HFFc6 (cell line): ENCODE measurements around the gene MLPH. TPM values are rescaled to one million over a fixed set of nuclear protein-coding genes. Genes with fewer than 3 reads are reported as not detected.

Experiments used
- DNase-seq: peaks from one replicate; pipeline ENCODE4 v3.0.0-alpha.2; 2018
- H3K27ac Mint-ChIP-seq: 2 replicates; pipeline ENCODE4 v1.8.0; 2020; ENCODE audit warnings: mild to moderate bottlenecking, mixed read lengths
- H3K27me3 Mint-ChIP-seq: 2 replicates; pipeline ENCODE4 v1.8.0; 2021; ENCODE audit warnings: mild to moderate bottlenecking, moderate library complexity, mixed read lengths; ENCODE audit not compliant: insufficient read depth
- H3K36me3 Mint-ChIP-seq: 2 replicates; pipeline ENCODE4 v1.8.0; 2021; ENCODE audit warnings: low read depth, mixed read lengths
- H3K4me1 Mint-ChIP-seq: 2 replicates; pipeline ENCODE4 v1.8.0; 2020; ENCODE audit warnings: low read depth, mixed read lengths
- H3K4me3 Mint-ChIP-seq: 2 replicates; pipeline ENCODE4 v1.8.0; 2020; ENCODE audit warnings: mild to moderate bottlenecking, moderate library complexity, mixed read lengths
- H3K9me3 Mint-ChIP-seq: 2 replicates; pipeline ENCODE4 v1.8.0; 2020; ENCODE audit warnings: mild to moderate bottlenecking, mixed read lengths
- CTCF ChIP-seq: fragments of 200-600 bp; sonication (generic); IDR thresholded peaks from 2 replicates; pipeline ENCODE4 v1.5.0; 2021; ENCODE audit warnings: antibody characterized with exemption, mild to moderate bottlenecking
- total RNA-seq, 6 experiments: library from RNA; stranded (reverse); fragmentation: NEBNext Ultra II Directional; extraction: Animal tissue kit (Norgen Biotek cat#: 25700); gene quantifications; 2 replicates in 1 of 6; 3 replicates in 5 of 6; pipeline ENCODE4 v1.2.3, GENCODE V29; 2021

MLPH gene
- total RNA-seq, 6 experiments from 2014 or later, result 32.0 to 44.1 (median 41.0) TPM

- Mint-ChIP-seq H3K9me3 (no peaks in the 10 kb centered on the region), H3K27me3 (peaks cover 4% of the 10 kb centered on the region; the same call in 1 of the 2 replicates), H3K4me3 (no peak overlapping the region), H3K36me3 (0 out of 2 replicates have a peak, but pooled peaks cover 5% of the 10 kb centered on the region), H3K4me1 (peaks cover 41% of the 10 kb centered on the region), H3K27ac (no peak overlapping the region)
- no peak for DNase-seq
- no peak for TF ChIP-seq CTCF
These were observed 38.9 kb upstream of the MLPH start for GRCh38 chr2:237448171-237448570.

- H3K9me3 Mint-ChIP-seq, result no peaks in the 10 kb centered on the region
- H3K4me1 Mint-ChIP-seq, result peaks cover 46% of the 10 kb centered on the region
- no peak overlapping the region for H3K4me3 Mint-ChIP-seq
- no peak for DNase-seq
- peaks cover 4% of the 10 kb centered on the region; the same call in 1 of the 2 replicates for H3K27me3 Mint-ChIP-seq
- H3K27ac Mint-ChIP-seq, result no peak overlapping the region
- no peak for TF ChIP-seq CTCF
- H3K36me3 Mint-ChIP-seq, result 0 out of 2 replicates have a peak, but pooled peaks cover 5% of the 10 kb centered on the region
These were observed 38.4 kb upstream of the MLPH start for GRCh38 chr2:237448626-237449025.

GRCh38 chr2:237449193-237449881 is 37.7 kb upstream of the MLPH start:
- Mint-ChIP-seq H3K27me3 (peaks cover 4% of the 10 kb centered on the region; the same call in 1 of the 2 replicates), H3K36me3 (0 out of 2 replicates have a peak, but pooled peaks cover 5% of the 10 kb centered on the region)
- DNase-seq, result no peak

GRCh38 chr2:237450108-237450507 is 36.9 kb upstream of the MLPH start:
- Mint-ChIP-seq H3K27ac (no peak overlapping the region), H3K4me1 (peaks cover 41% of the 10 kb centered on the region), H3K4me3 (no peak overlapping the region), H3K27me3 (peaks cover 4% of the 10 kb centered on the region; the same call in 1 of the 2 replicates), H3K9me3 (no peaks in the 10 kb centered on the region), H3K36me3 (0 out of 2 replicates have a peak, but pooled peaks cover 5% of the 10 kb centered on the region)
- no peak for DNase-seq
- TF ChIP-seq CTCF, result no peak

More at GRCh38 chr2:237449193-237449881, 37.7 kb upstream of the MLPH start:
- Mint-ChIP-seq H3K4me1 (peaks cover 41% of the 10 kb centered on the region), H3K27ac (peak overlapping the region; percentile 29; the same call in 1 of the 2 replicates), H3K9me3 (no peaks in the 10 kb centered on the region), H3K4me3 (no peak overlapping the region)
- TF ChIP-seq CTCF, result no peak

GRCh38 chr2:237450583-237450982 is 36.5 kb upstream of the MLPH start:
- H3K36me3 Mint-ChIP-seq, result 0 out of 2 replicates have a peak, but pooled peaks cover 5% of the 10 kb centered on the region
- TF ChIP-seq CTCF, result no peak
- H3K27ac Mint-ChIP-seq, result no peak overlapping the region
- H3K4me1 Mint-ChIP-seq, result peaks cover 42% of the 10 kb centered on the region
- DNase-seq, result no peak
- peaks cover 4% of the 10 kb centered on the region; the same call in 1 of the 2 replicates for H3K27me3 Mint-ChIP-seq
- no peak overlapping the region for H3K4me3 Mint-ChIP-seq
- H3K9me3 Mint-ChIP-seq, result no peaks in the 10 kb centered on the region
